HG03460 (cell line): Measurements from ENCODE around the gene FYTTD1.
"Not testable (repeated sequence)": the region's sequence is repeated elsewhere in the genome, so short reads cannot be mapped to it uniquely, and the experiment has no call there.

Source experiments
- ATAC-seq: cut with Tn5 transposase; IDR thresholded peaks from one replicate; pipeline ENCODE4 v1.9.1; 2021; ENCODE audit not compliant: unreplicated experiment

The FYTTD1 gene, protein sequence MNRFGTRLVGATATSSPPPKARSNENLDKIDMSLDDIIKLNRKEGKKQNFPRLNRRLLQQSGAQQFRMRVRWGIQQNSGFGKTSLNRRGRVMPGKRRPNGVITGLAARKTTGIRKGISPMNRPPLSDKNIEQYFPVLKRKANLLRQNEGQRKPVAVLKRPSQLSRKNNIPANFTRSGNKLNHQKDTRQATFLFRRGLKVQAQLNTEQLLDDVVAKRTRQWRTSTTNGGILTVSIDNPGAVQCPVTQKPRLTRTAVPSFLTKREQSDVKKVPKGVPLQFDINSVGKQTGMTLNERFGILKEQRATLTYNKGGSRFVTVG

DNA sequence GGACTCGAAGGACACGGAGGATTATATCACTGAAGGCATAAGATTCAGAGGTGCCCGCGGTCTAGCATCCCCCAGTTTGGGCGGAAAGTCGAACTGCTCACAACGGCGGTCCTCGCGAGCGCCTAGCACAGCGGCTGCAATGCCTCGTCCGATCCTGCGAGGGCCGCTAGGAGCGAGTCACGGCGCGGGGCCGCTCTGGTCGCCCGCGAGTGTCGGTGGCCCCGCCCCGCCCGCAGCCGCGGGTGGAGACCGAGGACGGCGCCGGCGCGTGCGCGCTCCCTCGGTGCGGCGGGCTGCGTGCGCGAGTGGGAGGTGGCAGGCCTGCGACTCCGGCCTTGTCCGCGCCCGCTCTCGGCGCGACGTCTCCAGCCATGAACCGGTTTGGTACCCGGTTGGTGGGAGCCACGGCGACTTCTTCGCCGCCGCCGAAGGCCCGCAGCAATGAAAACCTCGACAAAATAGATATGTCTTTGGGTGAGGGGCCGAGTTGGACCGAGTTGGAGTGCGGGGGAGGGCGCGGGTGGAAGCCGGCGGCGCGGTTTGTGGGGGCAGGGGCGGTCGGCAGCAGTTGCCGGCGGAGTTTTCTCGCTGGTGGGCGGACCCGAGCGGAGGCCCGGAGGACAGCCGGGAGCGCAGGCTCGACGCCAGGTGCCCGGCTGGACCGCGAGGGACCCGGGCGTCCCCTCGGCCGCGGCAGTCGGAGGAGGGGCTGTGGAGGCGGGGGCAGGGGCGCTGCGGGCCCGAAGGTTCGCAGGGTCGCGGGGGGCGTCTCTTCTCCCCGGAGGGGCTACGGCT, at the start of gene FYTTD1:
Gene FYTTD1, plus strand, starts transcription at position 283 of the 795 bp plus-strand sequence. Its CDS starts 89 bp downstream, at position 372.
- peak; percentile 76 for ATAC-seq

DNA sequence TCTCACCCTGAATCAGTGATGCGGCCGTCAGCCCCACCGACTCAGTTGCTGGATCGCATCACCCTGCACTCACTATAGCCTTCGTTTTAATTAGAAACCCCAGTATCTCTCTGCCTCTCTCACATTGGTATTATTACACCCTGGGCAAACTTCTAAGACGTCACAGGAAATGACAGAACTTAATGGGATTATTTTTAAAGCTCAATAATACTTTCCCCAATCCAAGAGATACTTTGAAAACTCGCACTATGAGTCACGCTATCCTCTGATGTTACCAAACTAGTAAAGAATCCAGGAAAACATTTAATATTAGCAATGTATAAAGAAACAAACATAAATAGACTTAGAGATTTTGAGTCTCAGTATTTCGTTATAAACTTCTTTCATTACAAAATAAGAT, 49.6 kb upstream of the FYTTD1 start:
- ATAC-seq = no peak

DNA sequence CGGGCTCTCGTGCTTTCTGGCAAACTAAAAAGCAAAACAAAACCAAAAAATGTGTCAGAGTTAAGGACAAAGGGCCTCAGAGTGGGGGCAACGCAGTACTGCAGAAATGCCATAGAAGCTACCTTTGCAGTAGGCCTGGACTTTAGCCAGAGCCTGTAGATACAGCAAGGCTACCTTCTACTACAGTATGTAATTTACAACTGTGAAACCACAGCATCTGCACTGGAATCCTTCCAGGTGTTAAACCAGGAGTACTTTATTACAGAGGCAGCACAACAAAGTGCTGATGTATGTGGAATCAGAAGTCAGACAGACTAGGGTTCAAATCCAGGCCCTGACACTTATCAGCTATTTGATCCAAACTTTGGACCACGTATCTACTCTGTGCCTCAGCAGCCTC, 47.8 kb upstream of the FYTTD1 start:
- ATAC-seq = no peak

- ATAC-seq = no peak
These were observed 43.0 kb upstream of the FYTTD1 start for GRCh38 chr3:197706658-197707057.

- ATAC-seq = no peak
These were observed 40.5 kb upstream of the FYTTD1 start for GRCh38 chr3:197709135-197709534.

DNA sequence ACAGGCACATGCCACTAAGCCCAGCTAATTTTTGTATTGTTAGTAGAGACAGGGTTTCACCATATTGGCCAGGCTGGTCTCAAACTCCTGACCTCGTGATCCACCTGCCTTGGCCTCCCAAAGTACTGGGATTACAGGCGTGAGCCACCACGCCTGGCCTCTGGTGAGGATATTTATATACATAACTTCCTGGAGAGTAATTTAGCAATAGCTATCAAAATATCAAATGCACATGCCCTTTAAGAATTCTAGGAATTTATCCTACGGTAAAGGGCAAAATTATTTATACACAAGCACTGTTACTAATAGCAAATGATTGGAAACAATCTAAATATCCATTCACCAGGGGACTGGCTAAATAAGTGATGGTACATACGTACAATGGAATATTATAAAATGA, 38.7 kb upstream of the FYTTD1 start:
- not testable (repeated sequence) for ATAC-seq

- peak; percentile 92 for ATAC-seq
These were observed 37.5 kb upstream of the FYTTD1 start for GRCh38 chr3:197711973-197712707.

DNA sequence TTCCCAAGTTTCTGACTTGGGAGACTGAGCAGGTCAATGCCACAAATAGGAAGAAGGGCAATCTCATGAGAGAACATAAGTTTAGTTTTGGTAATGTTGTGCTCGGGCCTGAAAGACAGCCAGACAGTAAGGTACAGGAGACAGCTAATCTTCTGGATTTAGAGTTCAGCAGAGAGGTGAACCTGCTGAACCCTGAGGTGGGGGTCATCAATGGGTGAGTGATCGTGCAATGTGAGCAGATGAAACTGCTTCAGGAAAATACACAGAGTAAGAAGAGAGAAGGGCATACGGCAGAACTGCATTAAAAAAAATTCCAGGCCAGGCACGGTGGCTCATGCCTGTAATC, 36.2 kb upstream of the FYTTD1 start:
- peak; percentile 22 for ATAC-seq

- ATAC-seq = no peak
These were observed 35.4 kb upstream of the FYTTD1 start for GRCh38 chr3:197714251-197714650.

GRCh38 chr3:197718891-197719290, 30.8 kb upstream of the FYTTD1 start:
- ATAC-seq = no peak

- ATAC-seq = no peak
These were observed 29.0 kb upstream of the FYTTD1 start for GRCh38 chr3:197720694-197721093.

- ATAC-seq = no peak
These were observed 26.9 kb upstream of the FYTTD1 start for GRCh38 chr3:197722734-197723133.

DNA sequence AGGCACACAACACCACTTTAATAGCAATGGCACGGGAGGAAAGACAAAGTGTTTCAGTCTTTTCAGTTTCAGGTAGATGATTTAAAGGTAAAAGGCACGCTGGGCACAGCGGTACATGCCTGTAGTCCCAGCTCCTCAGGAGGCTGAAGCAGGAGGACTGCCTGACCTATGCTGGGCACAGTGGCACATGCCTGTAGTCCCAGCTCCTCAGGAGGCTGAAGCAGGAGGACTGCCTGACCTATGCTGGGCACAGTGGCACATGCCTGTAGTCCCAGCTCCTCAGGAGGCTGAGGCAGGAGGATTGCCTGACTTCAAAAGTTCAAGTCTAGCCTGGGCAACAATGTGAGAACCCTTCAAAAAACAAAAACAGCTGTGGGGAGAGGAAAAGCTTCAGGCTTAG, 21.8 kb upstream of the FYTTD1 start:
- not testable (repeated sequence) for ATAC-seq

DNA sequence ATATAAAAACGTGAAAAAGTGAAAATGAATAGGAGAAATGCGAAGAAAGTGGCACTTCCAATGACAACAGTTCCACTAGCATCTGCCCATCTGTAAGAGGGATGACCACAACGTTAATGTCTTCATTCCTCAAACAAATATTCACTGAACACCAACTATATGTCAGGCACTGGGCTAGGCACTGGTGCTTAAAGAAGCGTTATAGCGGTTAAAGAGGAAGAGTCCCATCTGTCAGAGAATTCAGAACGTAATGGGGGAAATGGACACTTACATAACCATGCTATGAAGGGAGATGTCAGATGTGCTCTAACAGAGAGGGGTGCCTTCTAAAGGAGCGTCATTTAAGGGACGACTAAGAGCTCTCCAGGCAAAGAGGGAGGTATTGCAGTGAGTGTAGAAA, 21.2 kb upstream of the FYTTD1 start:
- ATAC-seq = no peak

DNA sequence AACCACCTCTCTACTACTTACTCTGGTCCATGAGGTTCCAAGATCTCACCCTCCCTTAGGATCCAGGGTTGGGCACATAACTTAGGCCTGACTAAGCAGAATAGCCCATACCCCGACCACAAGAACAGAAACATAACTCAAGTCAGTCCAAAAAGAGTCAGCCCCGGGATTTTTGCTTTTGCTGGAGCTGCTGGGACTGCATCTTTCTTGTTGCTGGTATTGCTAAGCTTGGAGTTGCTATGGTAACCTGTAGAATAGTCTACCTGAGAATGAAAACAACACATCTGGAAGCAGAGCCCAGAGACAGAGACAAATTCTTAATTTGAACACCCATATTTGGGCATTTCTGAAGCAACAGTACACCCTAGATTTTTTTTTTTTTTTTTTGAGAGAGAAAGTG, 19.5 kb upstream of the FYTTD1 start:
- ATAC-seq = no peak

GRCh38 chr3:197730770-197731169, 18.9 kb upstream of the FYTTD1 start:
- ATAC-seq = not testable (repeated sequence)

GRCh38 chr3:197731483-197731882, 18.2 kb upstream of the FYTTD1 start:
- not testable (repeated sequence) for ATAC-seq

DNA sequence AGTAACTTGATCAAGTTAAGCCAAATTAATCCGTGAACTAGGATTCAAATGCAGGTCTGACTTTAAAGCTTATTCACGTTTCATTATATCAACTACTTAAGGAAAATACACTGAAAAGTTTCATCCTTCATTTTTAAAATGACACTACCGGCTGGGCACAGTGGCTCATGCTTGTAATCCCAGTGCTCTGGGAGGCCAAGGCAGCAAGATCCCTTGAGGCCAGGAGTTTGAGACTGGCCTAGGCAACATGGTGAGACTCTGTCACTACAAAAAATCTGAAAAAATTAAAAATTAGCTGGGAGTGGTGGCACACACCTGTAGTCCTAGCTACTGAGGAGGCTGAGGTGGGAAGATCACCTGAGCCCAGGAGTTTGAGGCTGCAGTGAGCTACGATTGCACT, 16.6 kb upstream of the FYTTD1 start:
- no peak for ATAC-seq

DNA sequence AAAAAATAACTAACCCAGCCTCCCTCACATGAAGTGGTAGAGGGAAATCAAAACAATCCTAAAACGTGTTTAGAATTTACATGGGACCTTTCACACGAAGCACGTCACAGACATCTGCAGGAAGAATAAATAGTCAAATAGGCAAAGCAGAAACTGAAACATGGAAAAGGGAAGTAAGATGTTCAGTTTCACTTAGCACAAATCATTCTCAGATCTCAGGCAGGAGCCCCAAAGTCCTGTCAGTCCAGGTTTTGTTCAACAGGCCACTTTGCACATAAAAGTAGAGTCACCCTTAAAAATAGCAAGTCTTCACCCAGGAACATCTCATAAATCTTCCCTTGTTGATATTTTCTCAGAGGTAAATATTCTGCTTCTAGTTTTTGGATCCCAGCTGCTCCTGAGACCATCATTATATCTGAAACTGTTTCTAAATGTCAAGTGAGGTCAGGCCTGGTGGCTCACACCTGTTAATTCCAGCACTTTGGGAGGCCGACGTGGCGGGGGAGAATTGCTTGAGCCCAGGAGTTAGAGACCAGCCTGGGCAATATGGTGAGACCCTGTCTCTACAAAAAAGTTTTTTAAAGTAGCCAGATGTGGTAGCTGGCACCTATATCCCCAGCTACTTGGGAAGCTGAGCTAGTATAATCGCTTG, 14.9 kb upstream of the FYTTD1 start:
- peak; percentile 41 for ATAC-seq

GRCh38 chr3:197736010-197736490, 13.6 kb upstream of the FYTTD1 start:
- ATAC-seq = no peak
